Measurements from ENCODE around the gene PARD3B.

Gene PARD3B

GRCh38 chr2:204750389-204750788 is 205.1 kb downstream of the PARD3B start:
- H3K27ac ChIP-seq (ENCODE audit: low read depth, low read length): no peak overlapping the region
- TF ChIP-seq EZH2phosphoT487 (IDR thresholded peaks at IDR 0.05; ENCODE audit: borderline replicate concordance, low read length) (no peak), CTCF (IDR thresholded peaks at IDR 0.05; ENCODE audit: low read depth, low read length, poor library complexity, severe bottlenecking) (no peak)
- H4K20me1 ChIP-seq (ENCODE audit: control insufficient read depth, insufficient read depth, low read depth, low read length): no peaks in the 10 kb centered on the region
- H3K9me2 ChIP-seq (replicated peaks; ENCODE audit: control insufficient read depth, low read length): no peaks in the 10 kb centered on the region
- H3F3A ChIP-seq (ENCODE audit: control insufficient read depth, insufficient read depth): no peaks in the 10 kb centered on the region
- H3K4me1 ChIP-seq (ENCODE audit: control insufficient read depth, low read length): no peaks in the 10 kb centered on the region
- H3K4me2 ChIP-seq (ENCODE audit: low read length): no peak overlapping the region
- H3K79me2 ChIP-seq (ENCODE audit: control insufficient read depth, low read length): no peaks in the 10 kb centered on the region
- no peaks in the 10 kb centered on the region for H3K36me3 ChIP-seq (ENCODE audit: control insufficient read depth, low read length)
- no peak overlapping the region for H3K4me3 ChIP-seq (ENCODE audit: low read length)
- no peaks in the 10 kb centered on the region for H3K9me3 ChIP-seq (ENCODE audit: control insufficient read depth, insufficient read depth, low read length)
- H3K27me3 ChIP-seq (ENCODE audit: control insufficient read depth, low read length): no peaks in the 10 kb centered on the region

- Histone ChIP-seq H3K36me3 (ENCODE audit: control insufficient read depth, low read length) (no peaks in the 10 kb centered on the region), H3K27me3 (ENCODE audit: control insufficient read depth, low read length) (no peaks in the 10 kb centered on the region), H3K9me3 (ENCODE audit: control insufficient read depth, insufficient read depth, low read length) (no peaks in the 10 kb centered on the region), H3K27ac (ENCODE audit: low read depth, low read length) (no peak overlapping the region), H3K4me2 (ENCODE audit: low read length) (no peak overlapping the region), H3F3A (ENCODE audit: control insufficient read depth, insufficient read depth) (no peaks in the 10 kb centered on the region), H4K20me1 (ENCODE audit: control insufficient read depth, insufficient read depth, low read depth, low read length) (no peaks in the 10 kb centered on the region), H3K4me1 (ENCODE audit: control insufficient read depth, low read length) (no peaks in the 10 kb centered on the region), H3K9me2 (replicated peaks; ENCODE audit: control insufficient read depth, low read length) (no peaks in the 10 kb centered on the region), H3K79me2 (ENCODE audit: control insufficient read depth, low read length) (no peaks in the 10 kb centered on the region), H3K4me3 (ENCODE audit: low read length) (no peak overlapping the region)
- TF ChIP-seq EZH2phosphoT487 (IDR thresholded peaks at IDR 0.05; ENCODE audit: borderline replicate concordance, low read length): no peak
- TF ChIP-seq CTCF (IDR thresholded peaks at IDR 0.05; ENCODE audit: low read depth, low read length, poor library complexity, severe bottlenecking): no peak
Measured at GRCh38 chr2:204751472-204751871, 206.2 kb downstream of the PARD3B start.

- H4K20me1 ChIP-seq (ENCODE audit: control insufficient read depth, insufficient read depth, low read depth, low read length): no peaks in the 10 kb centered on the region
- no peak overlapping the region for H3K4me2 ChIP-seq (ENCODE audit: low read length)
- no peaks in the 10 kb centered on the region for H3K9me2 ChIP-seq (replicated peaks; ENCODE audit: control insufficient read depth, low read length)
- H3K27me3 ChIP-seq (ENCODE audit: control insufficient read depth, low read length): no peaks in the 10 kb centered on the region
- no peaks in the 10 kb centered on the region for H3K36me3 ChIP-seq (ENCODE audit: control insufficient read depth, low read length)
- no peak overlapping the region for H3K4me3 ChIP-seq (ENCODE audit: low read length)
- H3K9me3 ChIP-seq (ENCODE audit: control insufficient read depth, insufficient read depth, low read length): no peaks in the 10 kb centered on the region
- no peaks in the 10 kb centered on the region for H3F3A ChIP-seq (ENCODE audit: control insufficient read depth, insufficient read depth)
- no peaks in the 10 kb centered on the region for H3K4me1 ChIP-seq (ENCODE audit: control insufficient read depth, low read length)
- H3K27ac ChIP-seq (ENCODE audit: low read depth, low read length): no peak overlapping the region
- TF ChIP-seq EZH2phosphoT487 (IDR thresholded peaks at IDR 0.05; ENCODE audit: borderline replicate concordance, low read length) (no peak), CTCF (IDR thresholded peaks at IDR 0.05; ENCODE audit: low read depth, low read length, poor library complexity, severe bottlenecking) (no peak)
- no peaks in the 10 kb centered on the region for H3K79me2 ChIP-seq (ENCODE audit: control insufficient read depth, low read length)
Measured at GRCh38 chr2:204753841-204754240, 208.6 kb downstream of the PARD3B start.

- Histone ChIP-seq H3K4me3 (ENCODE audit: low read length) (no peak overlapping the region), H3K36me3 (ENCODE audit: control insufficient read depth, low read length) (no peaks in the 10 kb centered on the region), H4K20me1 (ENCODE audit: control insufficient read depth, insufficient read depth, low read depth, low read length) (no peaks in the 10 kb centered on the region), H3F3A (ENCODE audit: control insufficient read depth, insufficient read depth) (no peaks in the 10 kb centered on the region), H3K79me2 (ENCODE audit: control insufficient read depth, low read length) (no peaks in the 10 kb centered on the region), H3K4me1 (ENCODE audit: control insufficient read depth, low read length) (no peaks in the 10 kb centered on the region), H3K4me2 (ENCODE audit: low read length) (no peak overlapping the region), H3K9me3 (ENCODE audit: control insufficient read depth, insufficient read depth, low read length) (no peaks in the 10 kb centered on the region), H3K27me3 (ENCODE audit: control insufficient read depth, low read length) (no peaks in the 10 kb centered on the region), H3K27ac (ENCODE audit: low read depth, low read length) (no peak overlapping the region), H3K9me2 (replicated peaks; ENCODE audit: control insufficient read depth, low read length) (no peaks in the 10 kb centered on the region)
- no peak for TF ChIP-seq EZH2phosphoT487 (IDR thresholded peaks at IDR 0.05; ENCODE audit: borderline replicate concordance, low read length)
- TF ChIP-seq CTCF (IDR thresholded peaks at IDR 0.05; ENCODE audit: low read depth, low read length, poor library complexity, severe bottlenecking): no peak
Measured at GRCh38 chr2:204754898-204755297, 209.6 kb downstream of the PARD3B start.
